ENCODE measurements around the gene VRK2.

The VRK2 gene

GRCh38 chr2:58046585-58047372, at the start of gene VRK2:
TSS of gene VRK2 (plus strand) at chr2:58046806. CDS start at chr2:58048832, 2,026 bp downstream.
- peak; percentile 82 for DNase-seq

GRCh38 chr2:58006256-58006951, 40.2 kb upstream of the VRK2 start:
- no peak for DNase-seq

GRCh38 chr2:58006952-58007284, 39.7 kb upstream of the VRK2 start:
- DNase-seq, result no peak

GRCh38 chr2:58010599-58010998, 36.0 kb upstream of the VRK2 start:
- DNase-seq, result no peak

GRCh38 chr2:58019229-58019628, 27.4 kb upstream of the VRK2 start:
- no peak for DNase-seq

GRCh38 chr2:58025150-58025933, 21.3 kb upstream of the VRK2 start:
- no peak for DNase-seq

- no peak for DNase-seq
These were observed 19.6 kb upstream of the VRK2 start for GRCh38 chr2:58027029-58027428.

GRCh38 chr2:58030771-58031170, 15.8 kb upstream of the VRK2 start:
- no peak for DNase-seq

GRCh38 chr2:58032016-58032763, 14.4 kb upstream of the VRK2 start:
- no peak for DNase-seq

GRCh38 chr2:58032764-58033080, 13.9 kb upstream of the VRK2 start:
- DNase-seq, result no peak

GRCh38 chr2:58033530-58033929, 13.1 kb upstream of the VRK2 start:
- DNase-seq, result no peak

- no peak for DNase-seq
These were observed 11.3 kb upstream of the VRK2 start for GRCh38 chr2:58035352-58035751.

GRCh38 chr2:58039170-58039611, 7.4 kb upstream of the VRK2 start:
- DNase-seq, result no peak

- no peak for DNase-seq
These were observed 4.1 kb upstream of the VRK2 start for GRCh38 chr2:58042486-58042970.

GRCh38 chr2:58044145-58044544, 2.5 kb upstream of the VRK2 start:
- DNase-seq, result no peak

- DNase-seq, result no peak
These were observed 849 bp upstream of the VRK2 start for GRCh38 chr2:58045580-58046334.

- no peak for DNase-seq
These were observed 346 bp upstream of the VRK2 start for GRCh38 chr2:58046335-58046584.

- DNase-seq, result no peak
These were observed 848 bp downstream of the VRK2 start for GRCh38 chr2:58047373-58047935.

GRCh38 chr2:58047961-58048360, 1.4 kb downstream of the VRK2 start:
- DNase-seq, result no peak

- DNase-seq, result no peak
These were observed 4.8 kb downstream of the VRK2 start for GRCh38 chr2:58051445-58051844.

GRCh38 chr2:58052978-58053377, 6.4 kb downstream of the VRK2 start:
- DNase-seq, result no peak

- DNase-seq, result no peak
These were observed 7.7 kb downstream of the VRK2 start for GRCh38 chr2:58054264-58054663.

Measured in activated CD8-positive, alpha-beta memory T cell treated with anti-CD3 and anti-CD28 coated beads, Interleukin-2, amount 50 U/mL, for 4 hours (primary cell).